ENCODE results near the gene GPR155.
"Not testable (repeated sequence)": the region's sequence is repeated elsewhere in the genome, so short reads cannot be mapped to it uniquely, and the experiment has no call there.

DNA sequence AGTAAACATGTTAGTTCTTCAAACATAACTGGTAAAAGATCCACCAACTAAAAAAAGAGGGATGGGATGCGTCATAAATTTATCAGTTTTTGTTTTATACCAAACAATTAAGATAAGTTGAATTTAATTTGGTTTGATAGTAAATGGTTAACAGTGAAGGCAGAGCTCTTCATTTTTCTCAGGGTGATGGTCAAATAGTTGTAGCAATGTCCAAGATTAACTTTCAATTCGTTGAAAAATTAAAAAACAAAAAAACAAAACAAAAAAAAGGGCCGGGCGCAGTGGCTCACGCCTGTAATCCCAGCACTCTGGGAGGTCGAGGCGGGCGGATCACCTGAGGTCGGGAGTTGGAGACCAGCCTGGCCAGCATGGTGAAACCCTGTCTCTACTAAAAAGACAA is 1.8 kb downstream of the GPR155 start:
- TF ChIP-seq POLR2A (IDR thresholded peaks at IDR 0.05; ENCODE audit: low read depth); EP300 (IDR thresholded peaks at IDR 0.05): not testable (repeated sequence)
